ENCODE measurements around the gene DCLK1. TPM values are rescaled to one million over a fixed set of nuclear protein-coding genes. Genes with fewer than 3 reads are reported as not detected.

The DCLK1 gene
- total RNA-seq, 1 donor from 2014 or later = under 0.01 TPM

- DNase-seq (ENCODE audit: low read depth) (no peak), FAIRE-seq (no peak)
- no peaks in the 10 kb centered on the region for H3K36me3 ChIP-seq (ENCODE audit: control insufficient read depth, insufficient read depth, low read length)
- H3K27me3 ChIP-seq (ENCODE audit: control insufficient read depth, insufficient read depth, low read length) = no peaks in the 10 kb centered on the region
- TF ChIP-seq CTCF (IDR thresholded peaks at IDR 0.05; ENCODE audit: insufficient read depth, low read length, severe bottlenecking) = no peak
- H3K4me3 ChIP-seq (ENCODE audit: low read depth, low read length) = no peak overlapping the region
Observed at GRCh38 chr13:35839806-35840205, 291.4 kb downstream of the DCLK1 start.

GRCh38 chr13:35838356-35838755 lies 292.8 kb downstream of the DCLK1 start:
- no peaks in the 10 kb centered on the region for H3K27me3 ChIP-seq (ENCODE audit: control insufficient read depth, insufficient read depth, low read length)
- peak; percentile 26 for DNase-seq (ENCODE audit: low read depth)
- FAIRE-seq = no peak
- TF ChIP-seq CTCF (IDR thresholded peaks at IDR 0.05; ENCODE audit: insufficient read depth, low read length, severe bottlenecking) = no peak
- no peaks in the 10 kb centered on the region for H3K36me3 ChIP-seq (ENCODE audit: control insufficient read depth, insufficient read depth, low read length)
- no peak overlapping the region for H3K4me3 ChIP-seq (ENCODE audit: low read depth, low read length)

- no peak for TF ChIP-seq CTCF (IDR thresholded peaks at IDR 0.05; ENCODE audit: insufficient read depth, low read length, severe bottlenecking)
- no peaks in the 10 kb centered on the region for H3K36me3 ChIP-seq (ENCODE audit: control insufficient read depth, insufficient read depth, low read length)
- FAIRE-seq (no peak), DNase-seq (ENCODE audit: low read depth) (no peak)
- H3K27me3 ChIP-seq (ENCODE audit: control insufficient read depth, insufficient read depth, low read length) = no peaks in the 10 kb centered on the region
- no peak overlapping the region for H3K4me3 ChIP-seq (ENCODE audit: low read depth, low read length)
Observed at GRCh38 chr13:35836446-35836845, 294.7 kb downstream of the DCLK1 start.

GRCh38 chr13:35835989-35836388 lies 295.2 kb downstream of the DCLK1 start:
- no peaks in the 10 kb centered on the region for H3K36me3 ChIP-seq (ENCODE audit: control insufficient read depth, insufficient read depth, low read length)
- H3K4me3 ChIP-seq (ENCODE audit: low read depth, low read length) = no peak overlapping the region
- TF ChIP-seq CTCF (IDR thresholded peaks at IDR 0.05; ENCODE audit: insufficient read depth, low read length, severe bottlenecking) = no peak
- DNase-seq (ENCODE audit: low read depth) = no peak
- FAIRE-seq = no peak
- H3K27me3 ChIP-seq (ENCODE audit: control insufficient read depth, insufficient read depth, low read length) = no peaks in the 10 kb centered on the region

GRCh38 chr13:35833608-35834275 lies 297.4 kb downstream of the DCLK1 start:
- DNase-seq (ENCODE audit: low read depth) (no peak), FAIRE-seq (no peak)
- no peak for TF ChIP-seq CTCF (IDR thresholded peaks at IDR 0.05; ENCODE audit: insufficient read depth, low read length, severe bottlenecking)
- H3K4me3 ChIP-seq (ENCODE audit: low read depth, low read length) = no peak overlapping the region
- H3K27me3 ChIP-seq (ENCODE audit: control insufficient read depth, insufficient read depth, low read length) = no peaks in the 10 kb centered on the region
- no peaks in the 10 kb centered on the region for H3K36me3 ChIP-seq (ENCODE audit: control insufficient read depth, insufficient read depth, low read length)

GRCh38 chr13:35833031-35833430 lies 298.2 kb downstream of the DCLK1 start:
- Histone ChIP-seq H3K4me3 (ENCODE audit: low read depth, low read length) (no peak overlapping the region), H3K36me3 (ENCODE audit: control insufficient read depth, insufficient read depth, low read length) (no peaks in the 10 kb centered on the region), H3K27me3 (ENCODE audit: control insufficient read depth, insufficient read depth, low read length) (no peaks in the 10 kb centered on the region)
- DNase-seq (ENCODE audit: low read depth) = no peak
- no peak for TF ChIP-seq CTCF (IDR thresholded peaks at IDR 0.05; ENCODE audit: insufficient read depth, low read length, severe bottlenecking)
- FAIRE-seq = no peak
